Stomach (tissue), 9 donors: ENCODE measurements around the gene PRKAA1. TPM values are rescaled to one million over a fixed set of nuclear protein-coding genes. Genes with fewer than 3 reads are reported as not detected.

Experiments used
- DNase-seq, 2 donors: peaks; one replicate each; pipeline versions ENCODE4 v3.0.0 to v3.0.0-alpha.2; 2013 to 2019
- H3K27ac ChIP-seq, 5 donors: fragments of 200-600 bp in 4 of 5; sonication (generic) in 4 of 5; one replicate each; pipeline ENCODE4 v1.5.1; 2013 to 2019; ENCODE audit warnings: mild to moderate bottlenecking in 1 of 5, moderate library complexity in 1 of 5
- H3K27me3 ChIP-seq, 3 donors: fragments of 200-600 bp; sonication (generic); one replicate each; pipeline ENCODE4 v1.5.1; 2017 to 2019; ENCODE audit warnings: mixed run types in 1 of 3
- H3K36me3 ChIP-seq, 4 donors: fragments of 200-600 bp; sonication (generic); 1 replicate in 3 of 4; 2 replicates in 1 of 4; pipeline ENCODE4 v1.5.1; 2016 to 2019
- H3K4me1 ChIP-seq, 4 donors: fragments of 200-600 bp; sonication (generic); one replicate each; pipeline ENCODE4 v1.5.1; 2016 to 2019
- H3K4me3 ChIP-seq, 4 donors: fragments of 200-600 bp; sonication (generic) in 3 of 4; one replicate each; pipeline ENCODE4 v1.5.1; 2016 to 2019; ENCODE audit warnings: mild to moderate bottlenecking in 1 of 4
- H3K9me3 ChIP-seq, 4 donors: fragments of 200-600 bp; sonication (generic); one replicate each; pipeline ENCODE4 v1.5.1; 2016 to 2019
- CTCF ChIP-seq, 7 experiments: fragments of 450-650 bp in 4 of 7; fragments of 200-600 bp in 3 of 7; sonication (generic) in 3 of 7; IDR thresholded peaks; one replicate each; pipeline ENCODE4 v1.5.1; 2016 to 2019; ENCODE audit warnings: antibody characterized with exemption in 7 of 7, control low read depth in 2 of 7, mild to moderate bottlenecking in 1 of 7
- EP300 ChIP-seq: sonication (generic); formaldehyde crosslinking; IDR thresholded peaks from one replicate; pipeline ENCODE4 v1.6.1; 2017; ENCODE audit warnings: antibody characterized with exemption
- POLR2A ChIP-seq, 4 donors: fragments of 450-650 bp; IDR thresholded peaks; one replicate each; pipeline ENCODE4 v1.6.1; 2016; ENCODE audit warnings: antibody characterized with exemption in 4 of 4, control low read depth in 2 of 4, mild to moderate bottlenecking in 1 of 4, moderate library complexity in 1 of 4
- POLR2AphosphoS5 ChIP-seq, 3 donors: sonication (generic); formaldehyde crosslinking; IDR thresholded peaks; one replicate each; pipeline ENCODE4 v1.6.1; 2016; ENCODE audit warnings: antibody characterized with exemption in 3 of 3
- WGBS, 5 donors: extraction: QIAGEN DNeasy Blood & Tissue Kit in 3 of 5; methylation state at CpG; one replicate each; pipeline versions ENCODE4 v1.1.5 to v1.1.7; 2013 to 2018; 5-methylcytosine and 5-hydroxymethylcytosine counted together
- intact Hi-C: fragments of 100-400 bp; cut with DNase I; formaldehyde crosslinking; loops from one replicate; pipeline ENCODE4 v1.15.1; 2023; ENCODE audit warnings: low total_unique reads
- polyA plus RNA-seq, 3 donors: library from polyadenylated mRNA; stranded (reverse); fragments of 200-250 nt; gene quantifications; one replicate each; pipeline ENCODE4 v1.2.3, GENCODE V29; 2013
- total RNA-seq, 5 donors: library from RNA; depleted of rRNA; stranded (reverse); fragments of >200 nt; gene quantifications; one replicate each; pipeline versions ENCODE4 v1.1.0 to v1.2.3, GENCODE V29; 2014 to 2016
- donor health status: healthy with polysubstance abuse.
- donor health status: Bipolar disorder and iron deficiency.
- donor health status: healthy.

The PRKAA1 gene
- total and polyA plus RNA-seq, 8 donors = 17.8 to 170 (median 58.2) TPM

- H3K4me1 ChIP-seq = peaks cover 37 to 93% (median 60%) of the 10 kb centered on the region in 4 donors
- no peak for DNase-seq
- H3K27me3 ChIP-seq = no peaks in the 10 kb centered on the region
- TF ChIP-seq EP300 = no peak
- no peak for TF ChIP-seq POLR2A (IDR thresholded peaks at IDR 0.05)
- TF ChIP-seq CTCF (IDR thresholded peaks at IDR 0.05) = no peak
- no peak for TF ChIP-seq POLR2AphosphoS5 (IDR thresholded peaks at IDR 0.05)
- WGBS, 5 donors = 74 to 86% (median 78%) methylated on average over 6 of the region's 6 CpGs
- no peaks in the 10 kb centered on the region for H3K9me3 ChIP-seq
- H3K27ac ChIP-seq = no peak overlapping the region
- H3K4me3 ChIP-seq = no peak overlapping the region
- intact Hi-C loops = no loop called here
- H3K36me3 ChIP-seq = peaks cover 10 to 33% (median 30%) of the 10 kb centered on the region in 4 donors
Observed at GRCh38 chr5:40779561-40779960, 18.6 kb downstream of the PRKAA1 start.

- intact Hi-C loops = no loop called here
- Histone ChIP-seq H3K9me3 (no peaks in the 10 kb centered on the region), H3K4me1 (peaks cover 25 to 85% (median 47%) of the 10 kb centered on the region in 4 donors), H3K27me3 (no peaks in the 10 kb centered on the region), H3K36me3 (peaks cover 13 to 47% (median 43%) of the 10 kb centered on the region in 4 donors), H3K27ac (no peak overlapping the region), H3K4me3 (no peak overlapping the region)
- DNase-seq = no peak
- WGBS, 5 donors = 90 to 100% (median 97%) methylated on average over 1 of the region's 1 CpG
- TF ChIP-seq CTCF (IDR thresholded peaks at IDR 0.05) = no peak
- no peak for TF ChIP-seq POLR2A (IDR thresholded peaks at IDR 0.05)
- TF ChIP-seq EP300 = no peak
- TF ChIP-seq POLR2AphosphoS5 (IDR thresholded peaks at IDR 0.05) = no peak
Observed at GRCh38 chr5:40778133-40778532, 20.0 kb downstream of the PRKAA1 start.

DNA sequence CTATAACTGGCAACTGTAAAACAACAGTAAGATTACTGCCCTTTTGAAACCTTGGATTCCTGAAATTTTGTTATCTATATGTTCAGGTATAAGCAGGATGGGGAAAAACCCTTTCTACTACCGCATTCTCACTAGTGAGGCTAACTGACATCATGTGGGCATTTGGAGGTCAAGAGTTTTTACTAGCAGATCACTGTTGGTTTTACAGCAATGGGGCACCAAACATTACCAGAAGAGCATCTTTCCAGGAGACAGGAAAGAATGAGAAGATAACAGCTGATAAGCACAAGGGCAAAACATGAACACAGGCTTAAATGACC lies 21.6 kb downstream of the PRKAA1 start:
- no peak for TF ChIP-seq POLR2A (IDR thresholded peaks at IDR 0.05)
- Histone ChIP-seq H3K36me3 (peaks cover 13 to 58% (median 54%) of the 10 kb centered on the region in 4 donors), H3K9me3 (no peaks in the 10 kb centered on the region), H3K4me3 (no peak overlapping the region), H3K4me1 (peaks cover 17 to 70% (median 32%) of the 10 kb centered on the region in 4 donors), H3K27ac (peak overlapping the region in 3 of 5 donors; percentile 62 to 77 (median 77)), H3K27me3 (no peaks in the 10 kb centered on the region)
- WGBS, 5 donors = 41 to 60% (median 53%) methylated on average over 1 of the region's 1 CpG
- DNase-seq = no peak
- intact Hi-C loops = no loop called here

- H3K4me3 ChIP-seq = peak overlapping the region in 1 of 4 donors; percentile 21
- 37 to 52% (median 47%) methylated on average over 6 of the region's 6 CpGs for WGBS, 5 donors
- TF ChIP-seq CTCF (IDR thresholded peaks at IDR 0.05) (no peak), POLR2AphosphoS5 (IDR thresholded peaks at IDR 0.05) (no peak), POLR2A (IDR thresholded peaks at IDR 0.05) (no peak), EP300 (no peak)
Observed at GRCh38 chr5:40775846-40776657, 22.1 kb downstream of the PRKAA1 start.

More at GRCh38 chr5:40775846-40776657, 22.1 kb downstream of the PRKAA1 start:
- Histone ChIP-seq H3K4me1 (peaks cover 16 to 64% (median 29%) of the 10 kb centered on the region in 4 donors), H3K36me3 (peaks cover 13 to 63% (median 59%) of the 10 kb centered on the region in 4 donors), H3K9me3 (no peaks in the 10 kb centered on the region), H3K27me3 (no peaks in the 10 kb centered on the region), H3K27ac (peak overlapping the region in 4 of 5 donors; percentile 31 to 77 (median 70))
- intact Hi-C loops = no loop called here
- DNase-seq = no peak
